ENCODE data around the gene TRMT112. TPM values are rescaled to one million over a fixed set of nuclear protein-coding genes. Genes with fewer than 3 reads are reported as not detected.

The TRMT112 gene
- total RNA-seq, 2 experiments from 2014 or later, result 235 to 248 TPM

DNA sequence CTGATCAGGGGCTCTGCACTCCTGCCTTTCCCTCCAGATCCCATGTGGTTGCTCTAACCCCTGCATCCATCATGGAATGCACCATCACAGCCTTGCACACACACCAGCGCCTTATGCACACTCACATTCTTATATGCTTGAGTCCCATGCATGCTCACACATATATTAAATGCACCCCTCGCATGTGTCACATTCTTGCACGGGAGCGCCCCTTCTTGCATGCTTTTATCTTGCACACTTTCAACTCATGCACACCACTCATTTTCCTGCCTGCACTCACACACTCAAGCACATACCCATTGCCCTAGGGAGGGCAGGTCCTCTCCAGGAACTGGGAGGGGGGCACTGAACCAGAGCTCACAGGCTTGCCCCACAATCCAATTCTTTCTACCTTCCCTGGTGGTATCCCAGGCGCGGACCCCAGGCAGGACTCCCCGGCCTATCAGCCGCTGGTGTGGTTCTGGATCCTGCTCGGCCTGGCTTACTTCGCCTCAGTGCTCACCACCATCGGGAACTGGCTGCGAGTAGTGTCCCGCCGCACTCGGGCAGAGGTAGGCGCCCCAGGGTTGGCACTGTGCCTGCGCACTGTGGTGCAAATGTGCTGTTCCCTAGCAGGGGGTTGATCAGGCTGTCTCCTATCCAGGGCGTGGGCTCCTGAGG is 19.5 kb downstream of the TRMT112 start:
- DNase-seq, result no peak
- no peaks in the 10 kb centered on the region for H3K36me3 Mint-ChIP-seq
- H3K27me3 Mint-ChIP-seq, result peaks cover 97% of the 10 kb centered on the region
- H3K27ac Mint-ChIP-seq, result no peak overlapping the region
- no peaks in the 10 kb centered on the region for H3K9me3 Mint-ChIP-seq
- H3K4me1 Mint-ChIP-seq, result peaks cover 18% of the 10 kb centered on the region
- H3K4me3 Mint-ChIP-seq, result no peak overlapping the region

DNA sequence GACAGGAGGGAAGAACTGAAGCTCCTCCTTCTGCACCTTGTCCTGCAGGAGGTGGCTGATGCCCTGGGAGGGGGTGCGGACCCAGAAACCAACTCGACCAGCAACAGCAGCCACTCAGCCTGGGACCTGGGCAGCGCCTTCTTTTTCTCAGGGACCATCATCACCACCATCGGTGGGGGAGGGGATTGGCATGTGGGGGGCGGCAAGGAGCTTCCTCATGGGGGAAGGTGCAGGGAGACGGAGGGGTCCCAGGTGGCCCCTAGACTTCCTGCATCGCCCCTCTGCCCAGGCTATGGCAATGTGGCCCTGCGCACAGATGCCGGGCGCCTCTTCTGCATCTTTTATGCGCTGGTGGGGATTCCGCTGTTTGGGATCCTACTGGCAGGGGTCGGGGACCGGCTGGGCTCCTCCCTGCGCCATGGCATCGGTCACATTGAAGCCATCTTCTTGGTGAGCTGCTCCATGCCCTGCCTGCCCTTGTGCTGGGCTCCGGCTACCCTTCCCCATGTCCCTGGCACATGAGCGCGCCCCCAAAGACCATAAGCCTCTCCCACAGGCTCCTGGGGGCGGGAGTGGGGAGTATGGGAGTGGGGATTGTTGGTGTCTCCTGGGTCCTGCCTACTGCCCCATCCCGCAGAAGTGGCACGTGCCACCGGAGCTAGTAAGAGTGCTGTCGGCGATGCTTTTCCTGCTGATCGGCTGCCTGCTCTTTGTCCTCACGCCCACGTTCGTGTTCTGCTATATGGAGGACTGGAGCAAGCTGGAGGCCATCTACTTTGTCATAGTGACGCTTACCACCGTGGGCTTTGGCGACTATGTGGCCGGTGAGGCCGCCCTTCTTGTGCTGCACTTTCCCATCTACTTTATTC is 20.3 kb downstream of the TRMT112 start:
- peaks cover 22% of the 10 kb centered on the region for H3K4me1 Mint-ChIP-seq
- no peaks in the 10 kb centered on the region for H3K9me3 Mint-ChIP-seq
- no peak for DNase-seq
- H3K27ac Mint-ChIP-seq, result no peak overlapping the region
- H3K36me3 Mint-ChIP-seq, result no peaks in the 10 kb centered on the region
- no peak overlapping the region for H3K4me3 Mint-ChIP-seq
- peaks cover 97% of the 10 kb centered on the region for H3K27me3 Mint-ChIP-seq

DNA sequence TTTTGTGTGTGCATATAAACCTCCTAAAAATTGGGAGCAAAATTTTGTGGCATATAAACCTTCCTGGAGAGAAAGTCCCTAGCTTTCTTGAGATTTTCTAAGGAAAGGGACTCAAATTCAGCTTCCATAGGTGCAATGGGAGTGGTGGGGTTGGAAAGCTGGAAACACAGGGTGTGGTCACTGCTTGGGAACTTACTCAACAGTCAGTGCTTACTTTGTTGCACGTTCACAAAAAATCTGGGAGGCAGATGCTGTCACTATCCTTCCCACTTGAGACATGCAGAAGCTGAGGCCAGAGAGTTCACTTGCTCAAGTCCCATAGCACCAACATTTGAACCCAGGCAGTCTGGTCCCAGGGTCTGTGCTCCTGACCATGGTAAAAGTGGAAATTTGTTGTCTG is 21.1 kb downstream of the TRMT112 start:
- Mint-ChIP-seq H3K4me1 (peaks cover 22% of the 10 kb centered on the region), H3K9me3 (no peaks in the 10 kb centered on the region), H3K36me3 (no peaks in the 10 kb centered on the region), H3K27me3 (peaks cover 89% of the 10 kb centered on the region), H3K4me3 (no peak overlapping the region), H3K27ac (no peak overlapping the region)
- DNase-seq, result no peak

DNA sequence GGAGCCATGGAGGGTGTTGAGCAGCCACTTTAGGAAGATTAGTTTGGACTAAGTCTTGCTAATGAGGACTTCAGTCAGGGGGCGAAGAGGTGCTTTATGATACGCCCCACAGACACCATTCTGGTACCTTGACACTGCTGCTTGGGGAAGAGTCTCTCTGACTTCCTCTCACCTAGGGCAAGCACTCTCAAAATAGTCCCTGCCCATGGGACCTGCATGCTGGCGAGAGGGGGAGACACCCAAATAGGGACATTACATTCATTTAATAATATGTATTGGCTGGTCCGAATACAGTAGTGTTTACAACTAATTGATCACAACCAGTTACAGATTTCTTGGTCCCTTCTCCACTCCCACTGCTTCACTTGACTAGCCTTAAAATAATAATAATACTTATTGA is 21.6 kb downstream of the TRMT112 start:
- H3K4me1 Mint-ChIP-seq, result peaks cover 19% of the 10 kb centered on the region
- no peak overlapping the region for H3K27ac Mint-ChIP-seq
- peaks cover 89% of the 10 kb centered on the region for H3K27me3 Mint-ChIP-seq
- no peaks in the 10 kb centered on the region for H3K9me3 Mint-ChIP-seq
- H3K4me3 Mint-ChIP-seq, result no peak overlapping the region
- H3K36me3 Mint-ChIP-seq, result no peaks in the 10 kb centered on the region
- no peak for DNase-seq

DNA sequence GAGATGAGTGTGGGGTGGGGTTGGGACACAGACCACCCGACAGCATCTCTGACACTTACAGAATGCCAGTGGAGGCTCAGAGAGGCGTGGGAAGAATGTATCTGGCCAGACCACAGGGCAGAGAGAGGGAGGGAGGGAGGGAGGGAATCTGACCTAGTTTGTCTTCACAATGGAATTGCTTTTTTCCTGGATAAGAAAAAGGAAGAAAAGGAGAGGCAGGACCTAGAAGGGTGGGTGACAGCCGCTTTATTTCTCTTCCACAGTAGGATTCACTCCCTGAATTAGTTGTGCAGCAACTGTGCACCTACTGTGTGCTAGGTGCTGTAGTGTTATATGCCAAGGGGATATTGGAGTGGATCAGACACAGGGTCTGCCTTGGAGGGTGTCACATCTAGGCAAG is 22.6 kb downstream of the TRMT112 start:
- no peaks in the 10 kb centered on the region for H3K36me3 Mint-ChIP-seq
- H3K4me1 Mint-ChIP-seq, result peaks cover 14% of the 10 kb centered on the region
- H3K4me3 Mint-ChIP-seq, result no peak overlapping the region
- H3K27me3 Mint-ChIP-seq, result peaks cover 85% of the 10 kb centered on the region
- H3K27ac Mint-ChIP-seq, result no peak overlapping the region
- no peak for DNase-seq
- H3K9me3 Mint-ChIP-seq, result no peaks in the 10 kb centered on the region

DNA sequence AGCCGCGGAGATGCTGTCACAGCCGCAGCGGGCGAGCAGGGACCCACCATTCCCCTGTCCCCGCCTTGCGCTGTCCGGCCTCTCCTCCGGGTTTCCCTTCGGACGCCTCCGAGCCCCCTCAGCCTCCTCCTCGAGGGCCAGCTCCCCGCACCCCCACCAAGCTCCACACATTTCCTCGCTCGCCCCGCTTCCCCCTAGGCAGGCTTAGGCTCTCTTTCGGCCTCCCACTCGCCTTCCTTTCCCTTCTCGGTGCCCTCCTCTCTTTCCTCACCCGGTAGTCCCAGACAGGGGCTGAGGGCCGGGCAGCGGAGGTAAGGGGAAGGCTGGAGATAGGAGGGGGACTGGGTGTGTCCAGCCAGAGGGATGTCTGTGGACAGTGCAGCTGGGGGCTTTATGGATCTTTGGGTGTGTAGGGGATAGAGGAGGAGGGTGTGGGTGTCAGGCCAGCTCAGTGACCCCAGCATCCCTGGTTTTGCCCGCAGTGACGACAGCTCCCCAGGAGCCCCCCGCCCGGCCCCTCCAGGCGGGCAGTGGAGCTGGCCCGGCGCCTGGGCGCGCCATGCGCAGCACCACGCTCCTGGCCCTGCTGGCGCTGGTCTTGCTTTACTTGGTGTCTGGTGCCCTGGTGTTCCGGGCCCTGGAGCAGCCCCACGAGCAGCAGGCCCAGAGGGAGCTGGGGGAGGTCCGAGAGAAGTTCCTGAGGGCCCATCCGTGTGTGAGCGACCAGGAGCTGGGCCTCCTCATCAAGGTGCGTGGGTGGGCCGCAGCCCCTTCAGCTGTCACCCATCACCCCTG is 24.7 kb downstream of the TRMT112 start:
- Mint-ChIP-seq H3K36me3 (peaks cover 5% of the 10 kb centered on the region), H3K4me3 (peak overlapping the region; percentile 44), H3K27ac (no peak overlapping the region), H3K27me3 (peaks cover 64% of the 10 kb centered on the region), H3K9me3 (no peaks in the 10 kb centered on the region), H3K4me1 (peaks cover 10% of the 10 kb centered on the region)
- DNase-seq, result no peak

DNA sequence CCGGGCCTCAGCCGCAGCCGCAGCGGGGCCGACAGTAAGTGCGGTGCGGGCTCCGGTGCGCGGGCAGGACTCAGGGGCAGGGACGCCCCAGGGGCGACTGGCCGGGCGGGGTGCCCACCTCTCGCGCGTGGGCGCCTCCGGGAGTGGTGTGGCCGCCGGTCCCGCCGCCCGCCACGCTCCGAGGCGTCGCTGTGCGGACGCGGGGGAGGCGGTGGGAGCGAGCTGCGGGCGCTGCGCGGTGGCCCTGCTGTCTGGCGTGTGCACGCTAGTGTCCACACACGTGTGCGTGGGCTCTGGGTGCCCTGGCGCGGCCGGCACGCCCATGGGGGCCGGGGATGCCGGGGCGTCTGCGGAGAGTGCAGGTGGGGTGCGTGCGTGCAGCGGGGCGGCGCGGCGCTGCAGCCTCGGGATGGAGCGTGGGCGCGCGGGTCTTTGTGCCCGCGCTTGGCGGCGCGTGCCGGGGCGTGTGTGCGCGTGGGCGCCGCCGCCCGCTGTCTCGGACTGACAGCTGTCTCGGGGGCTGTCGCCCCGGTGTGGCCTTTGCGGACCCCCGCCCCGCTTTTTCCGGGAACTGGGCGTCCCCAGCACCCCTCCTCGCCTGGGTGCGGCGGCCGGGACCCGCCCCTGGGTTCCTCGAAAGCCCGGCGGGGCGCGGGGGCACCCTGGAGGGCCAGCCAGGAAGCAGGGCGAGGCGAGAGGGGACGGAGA is 25.5 kb downstream of the TRMT112 start:
- no peak for DNase-seq
- H3K27me3 Mint-ChIP-seq, result peaks cover 56% of the 10 kb centered on the region
- peaks cover 5% of the 10 kb centered on the region for H3K36me3 Mint-ChIP-seq
- H3K4me3 Mint-ChIP-seq, result no peak overlapping the region
- H3K4me1 Mint-ChIP-seq, result peaks cover 8% of the 10 kb centered on the region
- H3K27ac Mint-ChIP-seq, result no peak overlapping the region
- no peaks in the 10 kb centered on the region for H3K9me3 Mint-ChIP-seq

DNA sequence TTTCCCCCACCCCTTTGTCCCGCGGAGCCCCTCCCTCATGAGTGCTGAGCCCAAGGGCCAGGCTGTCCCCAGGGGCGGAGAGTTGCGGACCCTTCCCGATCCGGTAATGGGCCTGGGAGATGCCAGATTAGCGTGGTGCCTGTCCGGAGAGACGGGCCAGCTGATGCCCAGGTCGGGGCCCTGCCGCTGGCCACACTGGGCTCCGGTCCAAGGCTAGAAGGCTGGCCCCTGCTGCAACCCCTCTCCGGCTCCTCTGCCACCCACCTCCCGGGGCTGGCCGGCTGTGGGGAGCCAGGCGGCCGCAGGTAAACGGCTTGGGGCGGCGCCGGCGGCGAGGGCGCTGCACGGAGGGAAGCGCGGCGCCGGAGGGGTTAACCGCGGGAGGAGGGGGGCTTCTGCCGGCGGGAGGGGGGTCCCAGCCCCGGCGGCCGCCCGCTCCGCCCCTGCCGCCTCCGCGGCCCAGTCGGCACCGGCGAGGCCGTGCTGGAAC is 26.1 kb downstream of the TRMT112 start, which contains the start of gene KCNK4:
TSS of gene KCNK4 (plus strand) at position 41 of the 490 bp plus-strand sequence. CDS start 1,717 bp downstream, outside the sequence.
- Mint-ChIP-seq H3K27ac (no peak within 1 kb of the TSS), H3K9me3 (no peaks in the 10 kb centered on the region), H3K4me1 (peaks cover 14% of the 10 kb centered on the region), H3K4me3 (peak within 1 kb of the TSS; percentile 23), H3K36me3 (peaks cover 5% of the 10 kb centered on the region), H3K27me3 (peaks cover 50% of the 10 kb centered on the region)
- DNase-seq, result no peak

DNA sequence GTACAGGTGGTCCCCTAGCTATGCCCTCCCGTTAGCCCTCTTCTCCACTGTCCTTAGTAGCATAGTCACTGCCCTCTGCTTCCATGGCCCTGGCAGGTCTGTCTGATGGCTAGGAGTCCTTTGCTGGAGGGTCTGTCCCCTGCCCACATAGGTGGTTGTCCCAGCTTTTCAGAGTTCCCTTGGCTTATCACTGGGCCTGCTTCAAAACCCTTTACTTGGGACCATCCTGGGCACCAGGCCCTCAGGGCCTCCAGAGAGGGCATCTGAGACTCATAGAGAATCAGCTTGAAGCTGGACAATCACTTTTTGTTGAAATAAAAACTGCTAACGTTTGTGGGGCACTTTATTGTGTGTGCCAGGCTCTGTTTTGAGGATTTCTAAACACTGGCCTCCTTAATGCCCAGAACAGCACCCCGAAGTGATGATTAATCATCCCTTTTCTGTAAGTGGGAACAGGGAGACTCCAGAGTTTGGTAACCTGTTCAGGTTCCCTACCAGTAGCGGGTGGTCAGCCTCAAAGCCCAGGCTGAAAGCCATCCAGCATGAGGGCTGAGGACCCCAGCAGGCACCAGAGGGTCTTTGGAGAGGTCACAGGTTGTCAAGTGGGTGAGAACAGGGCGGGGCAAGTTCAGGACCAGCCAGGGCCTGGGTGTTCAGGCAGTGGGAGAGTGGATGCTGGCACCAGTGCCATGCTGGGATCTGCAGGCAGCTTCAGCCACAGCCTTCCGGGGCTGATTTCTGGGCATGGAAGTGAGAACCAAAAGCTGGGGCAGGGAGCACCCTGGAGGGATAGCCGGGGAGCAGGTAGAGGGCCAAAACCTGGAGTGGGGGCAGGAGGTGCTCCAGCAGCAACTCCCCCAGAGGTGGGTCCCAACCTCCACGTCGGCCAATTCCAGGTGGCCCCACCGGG is 26.8 kb downstream of the TRMT112 start:
- no peaks in the 10 kb centered on the region for H3K9me3 Mint-ChIP-seq
- DNase-seq, result no peak
- peaks cover 5% of the 10 kb centered on the region for H3K36me3 Mint-ChIP-seq
- peaks cover 15% of the 10 kb centered on the region for H3K4me1 Mint-ChIP-seq
- peak overlapping the region; percentile 23 for H3K4me3 Mint-ChIP-seq
- H3K27ac Mint-ChIP-seq, result no peak overlapping the region
- peaks cover 43% of the 10 kb centered on the region for H3K27me3 Mint-ChIP-seq

DNA sequence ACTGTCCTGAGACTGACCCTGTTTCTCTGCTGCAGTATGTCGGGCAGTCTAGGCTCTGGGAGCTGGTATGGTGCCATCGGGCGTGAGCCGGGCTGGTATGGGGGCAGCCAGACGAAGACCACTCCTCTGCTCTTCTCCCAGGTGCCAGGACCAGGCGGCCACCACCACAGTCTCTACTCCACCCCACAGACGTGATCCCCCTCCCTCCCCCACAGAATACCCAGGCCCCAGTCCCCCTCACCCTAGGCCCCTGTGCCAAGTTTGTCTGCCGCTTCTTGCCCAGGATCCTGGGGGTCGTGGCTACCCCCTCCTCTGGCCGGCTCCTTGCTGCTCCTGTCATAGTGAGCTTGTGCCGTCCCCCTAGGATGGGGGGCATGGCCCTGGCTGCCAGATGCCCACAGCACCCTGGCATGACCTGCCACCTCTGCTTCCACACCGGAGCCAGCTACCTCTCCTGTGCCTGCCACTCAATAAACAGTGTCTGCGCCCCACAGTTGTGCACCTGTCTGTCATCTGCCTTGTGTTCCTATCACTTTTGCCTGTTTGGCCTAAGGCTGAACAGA is 28.3 kb downstream of the TRMT112 start:
- DNase-seq, result no peak
- peaks cover 5% of the 10 kb centered on the region for H3K36me3 Mint-ChIP-seq
- H3K4me1 Mint-ChIP-seq, result peaks cover 15% of the 10 kb centered on the region
- H3K9me3 Mint-ChIP-seq, result no peaks in the 10 kb centered on the region
- no peak overlapping the region for H3K27ac Mint-ChIP-seq
- peaks cover 28% of the 10 kb centered on the region for H3K27me3 Mint-ChIP-seq
- H3K4me3 Mint-ChIP-seq, result no peak overlapping the region

DNA sequence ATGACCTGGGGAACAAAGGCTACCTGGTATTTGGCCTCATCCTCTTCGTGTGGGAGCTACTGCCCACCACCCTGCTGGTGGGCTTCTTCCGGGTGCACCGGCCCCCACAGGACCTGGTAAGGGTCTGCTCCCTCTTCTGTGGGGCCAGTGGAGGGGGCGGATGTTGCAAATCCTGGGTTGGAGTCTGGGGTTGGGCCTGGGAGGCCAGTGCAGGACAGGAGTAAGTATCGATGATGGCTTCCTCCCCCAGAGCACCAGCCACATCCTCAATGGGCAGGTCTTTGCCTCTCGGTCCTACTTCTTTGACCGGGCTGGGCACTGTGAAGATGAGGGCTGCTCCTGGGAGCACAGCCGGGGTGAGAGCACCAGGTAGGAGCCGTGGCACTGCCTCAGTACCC is 29.0 kb downstream of the TRMT112 start:
- Mint-ChIP-seq H3K27me3 (peaks cover 21% of the 10 kb centered on the region), H3K4me1 (peaks cover 17% of the 10 kb centered on the region), H3K9me3 (no peaks in the 10 kb centered on the region), H3K27ac (no peak overlapping the region), H3K4me3 (no peak overlapping the region), H3K36me3 (peaks cover 5% of the 10 kb centered on the region)
- no peak for DNase-seq

DNA sequence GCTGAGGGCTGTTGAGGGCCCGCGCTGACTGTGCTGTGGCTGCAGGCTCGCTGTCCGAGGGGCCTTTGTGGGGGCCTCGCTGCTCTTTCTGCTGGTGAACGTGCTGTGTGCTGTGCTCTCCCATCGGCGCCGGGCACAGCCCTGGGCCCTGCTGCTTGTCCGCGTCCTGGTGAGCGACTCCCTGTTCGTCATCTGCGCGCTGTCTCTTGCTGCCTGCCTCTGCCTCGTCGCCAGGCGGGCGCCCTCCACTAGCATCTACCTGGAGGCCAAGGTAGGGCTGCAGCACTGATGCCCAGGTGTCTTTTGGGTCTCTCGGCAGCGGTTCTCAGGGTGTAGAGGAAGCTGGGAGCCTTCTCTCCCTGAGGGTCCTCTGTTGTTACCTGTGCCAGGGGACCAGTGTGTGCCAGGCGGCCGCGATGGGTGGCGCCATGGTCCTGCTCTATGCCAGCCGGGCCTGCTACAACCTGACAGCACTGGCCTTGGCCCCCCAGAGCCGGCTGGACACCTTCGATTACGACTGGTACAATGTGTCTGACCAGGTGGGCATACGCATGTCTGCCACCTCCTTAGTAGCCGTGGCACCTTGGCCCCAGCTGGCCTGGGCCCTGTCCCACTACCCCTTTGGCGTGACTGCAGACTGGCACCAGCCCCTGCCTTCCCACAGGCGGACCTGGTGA is 29.5 kb downstream of the TRMT112 start:
- DNase-seq, result no peak
- Mint-ChIP-seq H3K36me3 (peaks cover 5% of the 10 kb centered on the region), H3K27me3 (peaks cover 15% of the 10 kb centered on the region), H3K4me3 (no peak overlapping the region), H3K27ac (no peak overlapping the region), H3K4me1 (peaks cover 17% of the 10 kb centered on the region), H3K9me3 (no peaks in the 10 kb centered on the region)

DNA sequence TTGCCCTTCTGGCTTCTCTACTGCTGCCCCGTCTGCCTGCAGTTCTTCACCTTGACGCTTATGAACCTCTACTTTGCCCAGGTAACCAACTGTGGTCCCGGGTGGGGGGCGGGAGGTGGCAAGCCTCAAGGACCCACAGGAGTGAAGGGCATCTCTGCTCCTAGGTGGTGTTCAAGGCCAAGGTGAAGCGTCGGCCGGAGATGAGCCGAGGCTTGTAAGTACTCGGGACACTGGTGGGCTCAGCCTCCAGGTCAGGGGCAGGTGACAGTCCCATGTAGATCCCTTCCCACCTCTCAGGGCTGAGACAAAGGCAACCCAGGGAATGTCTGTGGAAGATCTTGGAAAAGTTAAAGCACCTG is 30.6 kb downstream of the TRMT112 start:
- H3K9me3 Mint-ChIP-seq, result no peaks in the 10 kb centered on the region
- DNase-seq, result no peak
- peaks cover 13% of the 10 kb centered on the region for H3K4me1 Mint-ChIP-seq
- peaks cover 10% of the 10 kb centered on the region for H3K27me3 Mint-ChIP-seq
- peaks cover 5% of the 10 kb centered on the region for H3K36me3 Mint-ChIP-seq
- no peak overlapping the region for H3K27ac Mint-ChIP-seq
- peak overlapping the region; percentile 80 for H3K4me3 Mint-ChIP-seq
